ENCODE data around the gene TNK1.
"Not testable (repeated sequence)": the region's sequence is repeated elsewhere in the genome, so short reads cannot be mapped to it uniquely, and the experiment has no call there.

The TNK1 gene

DNA sequence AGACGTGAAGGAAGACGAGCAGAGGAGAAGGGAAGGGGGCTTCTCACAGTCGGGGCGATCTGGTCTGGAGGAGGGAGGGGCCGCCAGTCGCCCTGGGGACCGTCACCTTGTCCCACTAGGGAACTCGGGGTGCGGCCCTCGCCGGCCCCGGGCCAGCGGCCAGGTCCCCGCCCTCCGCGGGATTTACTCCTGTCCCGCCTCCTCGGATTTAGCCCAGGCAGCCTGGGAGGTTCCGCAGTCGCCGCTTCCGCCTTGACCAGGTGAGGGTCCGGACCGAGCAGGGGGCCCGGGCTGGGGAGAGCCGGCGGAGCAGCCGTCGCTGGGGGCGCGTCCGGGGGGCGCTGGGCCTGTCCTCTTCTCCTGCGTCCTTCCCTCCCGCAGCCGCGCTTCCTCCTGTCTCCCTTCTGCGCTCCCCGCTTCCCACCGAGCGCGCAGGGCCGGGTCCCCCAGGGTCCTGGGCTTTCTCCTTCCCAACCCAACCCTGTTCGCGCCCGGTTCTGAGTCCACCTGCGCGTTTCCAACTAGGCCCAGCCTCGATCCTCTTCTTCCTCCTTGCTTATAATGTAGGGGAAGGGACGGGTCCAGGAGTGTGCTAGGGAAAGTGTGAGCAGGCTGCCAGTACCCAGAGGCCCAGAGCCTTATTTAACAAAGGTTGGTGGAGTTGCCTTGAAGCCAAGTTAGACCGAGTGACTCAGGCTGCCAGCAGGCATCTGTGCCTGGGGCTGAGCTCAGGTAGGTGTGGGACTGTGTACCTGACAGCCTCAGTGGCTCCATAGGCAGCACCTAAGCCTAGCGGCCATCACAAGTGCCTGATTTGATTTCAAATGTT is at the start of gene TNK1:
Gene TNK1, plus strand, starts transcription at position 235 of the 829 bp plus-strand sequence. CDS start 1,838 bp downstream, outside the sequence.
- no peak for DNase-seq

DNA sequence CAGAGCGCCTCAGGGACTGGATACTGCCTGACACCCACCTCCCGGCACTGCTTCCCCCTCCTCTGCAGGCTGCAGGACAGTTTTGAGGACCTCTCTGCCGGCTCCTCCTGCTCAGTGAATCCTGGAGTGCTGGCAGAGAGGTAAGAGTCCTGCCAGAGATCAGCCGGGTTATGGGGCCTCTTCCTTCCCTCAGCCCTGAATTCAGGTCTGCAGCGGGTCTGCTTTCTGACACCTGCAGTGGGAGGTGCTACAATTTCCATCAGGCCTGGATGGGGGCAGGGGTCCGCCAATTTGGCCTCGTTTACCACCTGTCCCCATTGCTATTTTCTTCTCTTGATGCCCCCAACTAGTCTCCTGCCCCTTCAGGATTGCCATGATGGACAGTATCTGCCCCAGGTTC is 48.8 kb upstream of the TNK1 start:
- no peak for DNase-seq

DNA sequence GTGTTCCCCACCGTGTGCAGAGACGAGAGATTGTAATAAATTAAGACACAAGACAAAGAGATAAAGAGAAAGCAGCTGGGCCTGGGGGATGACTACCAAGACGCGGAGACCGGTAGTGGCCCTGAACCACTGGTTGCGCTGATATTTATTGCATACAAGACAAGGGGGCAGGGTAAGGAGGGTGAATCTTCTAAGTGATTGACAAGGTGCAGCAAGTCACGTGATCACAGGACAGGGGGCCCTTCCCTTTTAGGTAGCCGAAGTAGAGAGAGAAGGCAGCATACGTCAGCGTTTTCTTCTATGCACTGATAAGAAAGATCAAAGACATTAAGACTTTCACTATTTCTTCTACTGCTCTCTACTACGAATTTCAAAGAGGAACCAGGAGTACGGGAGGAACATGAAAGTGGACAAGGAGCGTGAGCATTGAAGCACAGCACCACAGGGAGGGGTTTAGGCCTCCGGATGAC is 48.3 kb upstream of the TNK1 start:
- DNase-seq, result peak; percentile 64

DNA sequence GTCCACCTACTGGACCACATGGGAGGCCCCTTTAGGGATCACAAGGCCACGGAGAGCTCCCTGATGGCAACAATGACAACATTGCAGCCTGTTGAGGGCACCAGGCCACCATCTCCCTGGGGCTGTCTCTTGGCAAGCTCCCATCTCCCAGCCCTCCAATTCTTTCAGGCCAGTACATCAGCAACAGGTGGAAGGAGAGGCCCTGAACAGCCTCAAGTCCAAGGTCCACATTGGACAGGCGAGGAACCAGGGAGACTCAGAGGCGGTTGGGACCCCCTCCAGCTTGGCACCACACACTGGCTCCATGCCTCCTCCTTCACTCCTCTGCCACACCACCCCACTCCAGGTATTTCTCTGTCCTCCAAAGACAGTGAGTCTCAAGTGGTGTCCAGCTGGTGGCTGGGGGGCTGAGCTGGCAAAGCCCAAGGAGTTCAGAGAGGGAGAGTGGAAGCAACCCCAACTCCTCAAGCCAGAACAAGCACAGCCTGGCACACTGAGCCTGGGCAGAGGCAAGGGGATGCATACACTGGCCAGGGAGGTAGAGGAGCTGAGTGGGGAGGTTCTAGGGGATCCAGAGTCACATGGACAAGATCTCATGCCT is 45.9 kb upstream of the TNK1 start:
- no peak for DNase-seq

DNA sequence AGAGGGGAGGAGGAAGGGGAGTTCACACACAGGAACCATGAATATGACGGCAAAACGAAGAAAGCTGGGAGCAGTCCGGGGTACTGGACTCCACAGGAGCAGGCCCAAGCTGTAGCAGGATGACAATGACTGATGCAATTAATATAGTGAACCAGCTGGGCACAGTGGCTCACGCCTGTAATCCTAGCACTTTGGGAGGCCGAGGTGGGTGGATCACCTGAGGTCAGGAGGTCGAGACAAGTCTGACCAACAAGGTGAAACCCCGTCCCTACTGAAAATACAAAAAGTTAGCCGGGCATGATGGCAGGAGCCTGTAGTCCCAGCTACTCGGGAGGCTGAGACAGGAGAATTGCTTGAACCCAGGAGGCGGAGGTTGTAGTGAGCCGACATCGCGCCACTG is 45.1 kb upstream of the TNK1 start:
- DNase-seq, result not testable (repeated sequence)

- DNase-seq, result peak; percentile 87
These were observed 44.4 kb upstream of the TNK1 start, which contains the start of gene ACAP1 for GRCh38 chr17:7336240-7337175. Gene ACAP1 (plus strand): TSS chr17:7336529. CDS start chr17:7336735, 206 bp downstream.

DNA sequence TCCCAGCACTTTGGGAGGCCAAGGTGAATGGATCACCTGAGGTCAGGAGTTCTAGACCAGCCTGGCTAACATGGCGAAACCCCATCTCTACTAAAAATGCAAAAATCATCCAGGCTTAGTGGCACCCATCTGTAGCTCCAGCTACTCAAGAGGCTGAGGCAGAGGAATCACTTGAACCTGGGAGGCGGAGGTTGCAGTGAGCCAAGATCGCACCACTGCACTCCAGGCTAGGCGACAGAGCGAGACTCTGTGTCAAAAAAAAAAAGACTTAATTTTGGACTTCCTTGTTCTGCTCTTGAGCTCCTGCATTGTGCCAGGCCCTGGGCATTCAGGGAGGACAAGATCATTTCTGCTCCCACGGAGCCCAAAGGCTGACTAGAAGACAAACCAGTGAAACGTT is 43.3 kb upstream of the TNK1 start:
- DNase-seq, result not testable (repeated sequence)

DNA sequence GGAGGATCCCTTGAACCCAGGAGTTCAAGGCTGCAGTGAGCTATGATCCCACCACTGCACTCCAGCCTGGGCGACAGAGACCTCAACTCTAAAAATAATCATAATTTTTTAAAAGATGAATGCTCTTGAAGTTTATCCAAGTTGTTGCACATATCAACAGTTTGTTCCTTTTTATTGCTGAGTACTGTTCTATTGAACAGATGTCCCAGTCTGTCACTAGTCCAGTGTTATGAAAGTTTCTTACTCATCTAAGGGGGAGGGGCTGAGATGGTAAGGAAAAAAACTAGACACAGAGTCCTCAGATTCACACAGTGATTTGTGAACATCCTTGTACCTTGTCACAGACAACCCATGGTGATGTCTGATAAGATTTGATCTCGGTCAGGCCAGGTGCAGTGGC is 40.7 kb upstream of the TNK1 start:
- no peak for DNase-seq

DNA sequence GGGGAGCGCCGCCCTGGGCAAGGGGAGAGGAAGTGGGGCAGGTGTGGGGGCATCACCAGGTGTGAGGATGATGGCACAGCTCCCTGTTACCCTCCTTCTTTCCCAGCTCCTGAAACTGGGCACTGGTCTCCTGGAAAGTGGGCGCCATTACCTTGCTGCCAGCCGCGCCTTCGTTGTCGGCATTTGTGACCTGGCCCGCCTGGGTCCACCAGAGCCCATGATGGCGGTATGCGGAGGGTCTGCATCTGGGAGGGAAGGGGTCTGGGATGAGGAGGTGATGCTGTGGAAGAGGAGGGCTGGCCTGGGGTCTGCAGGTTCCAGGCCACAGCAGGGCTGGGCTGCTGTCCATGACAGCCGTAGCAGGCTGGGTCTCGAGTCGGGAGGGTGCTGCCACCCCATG is 39.0 kb upstream of the TNK1 start:
- DNase-seq, result no peak

DNA sequence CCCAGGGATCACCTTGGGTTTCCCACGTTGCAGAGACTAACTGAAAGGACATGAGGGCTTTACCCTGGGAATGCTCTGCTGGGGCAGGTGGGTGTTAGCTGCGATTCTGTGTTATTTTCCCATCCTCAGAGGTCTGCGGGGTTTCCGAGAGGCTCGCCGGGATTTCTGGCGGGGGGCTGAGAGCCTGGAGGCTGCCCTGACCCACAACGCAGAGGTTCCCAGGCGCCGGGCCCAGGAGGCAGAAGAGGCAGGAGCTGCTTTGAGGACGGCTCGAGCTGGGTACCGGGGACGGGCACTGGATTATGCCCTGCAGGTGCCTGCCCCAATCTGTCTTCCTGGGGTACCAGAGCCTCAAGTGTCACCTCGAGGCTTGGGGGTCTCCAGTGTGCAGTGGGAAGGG is 37.6 kb upstream of the TNK1 start:
- no peak for DNase-seq

GRCh38 chr17:7346761-7347614 is 33.9 kb upstream of the TNK1 start:
- no peak for DNase-seq

- DNase-seq, result no peak
These were observed 33.0 kb upstream of the TNK1 start for GRCh38 chr17:7347630-7348477.

GRCh38 chr17:7348478-7349242 is 32.2 kb upstream of the TNK1 start:
- no peak for DNase-seq

DNA sequence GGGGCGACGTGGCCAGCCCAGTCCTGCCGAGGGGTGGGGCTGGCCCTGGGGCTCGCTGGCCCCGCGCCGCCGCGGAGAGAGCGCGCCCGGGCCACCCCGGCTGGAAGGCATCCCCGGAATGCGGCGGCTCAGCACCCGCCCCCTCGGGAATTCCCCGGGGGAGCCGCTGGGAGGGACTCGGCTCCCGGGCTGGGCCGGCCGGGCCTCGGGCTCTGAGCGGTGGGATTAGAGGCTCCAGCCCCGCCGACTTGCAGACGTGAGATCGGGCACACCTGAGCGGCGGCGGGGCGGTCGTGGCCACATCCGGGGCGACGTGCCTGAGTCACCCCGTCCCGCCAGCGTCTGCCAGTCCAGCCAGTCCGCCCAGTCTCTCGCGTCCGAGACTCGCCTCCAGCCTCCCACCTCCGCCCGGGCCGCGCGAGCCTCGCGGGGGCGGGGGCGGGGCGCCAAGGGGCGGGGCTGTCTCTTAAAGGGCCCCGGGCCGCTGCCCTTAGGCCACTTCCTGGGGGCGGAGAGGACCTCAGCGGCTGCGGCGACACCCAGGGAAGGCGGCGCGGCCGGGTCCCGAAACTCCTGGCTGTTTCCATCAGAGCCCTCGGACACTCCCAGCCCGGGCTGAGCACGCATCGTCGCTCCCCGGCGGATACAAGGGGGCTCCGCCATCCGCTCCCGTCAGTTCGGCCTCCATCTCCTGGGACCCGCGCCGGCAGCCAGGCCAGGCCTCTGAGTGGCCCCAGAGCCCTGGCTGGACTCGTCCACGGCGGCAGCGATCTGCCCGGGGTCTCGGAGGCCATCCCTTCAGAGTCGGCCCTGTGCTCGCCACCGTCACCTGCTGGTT is 29.0 kb upstream of the TNK1 start, which contains the start of gene KCTD11:
Gene KCTD11, plus strand, starts transcription at position 498 of the 838 bp plus-strand sequence.
- DNase-seq, result peak; percentile 85

DNA sequence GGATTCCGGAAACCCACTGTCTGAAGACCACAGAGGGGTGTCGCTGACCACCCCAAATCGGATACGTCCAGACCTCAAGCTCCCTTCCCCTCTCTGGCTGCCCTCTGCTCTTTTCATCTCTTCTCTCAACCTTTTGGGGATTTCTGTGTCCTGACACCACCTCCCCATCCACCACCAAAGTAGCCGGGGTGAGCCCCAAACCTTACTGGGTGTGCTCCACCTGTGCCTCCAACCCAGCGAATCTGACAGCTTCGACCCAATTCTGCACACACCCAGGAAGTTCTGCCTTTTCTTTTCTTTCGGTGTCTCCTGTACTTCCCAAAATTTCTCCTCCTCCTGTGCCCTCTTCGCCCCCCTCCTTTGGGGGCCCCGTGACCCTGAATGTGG is 28.4 kb upstream of the TNK1 start:
- peak; percentile 24 for DNase-seq

DNA sequence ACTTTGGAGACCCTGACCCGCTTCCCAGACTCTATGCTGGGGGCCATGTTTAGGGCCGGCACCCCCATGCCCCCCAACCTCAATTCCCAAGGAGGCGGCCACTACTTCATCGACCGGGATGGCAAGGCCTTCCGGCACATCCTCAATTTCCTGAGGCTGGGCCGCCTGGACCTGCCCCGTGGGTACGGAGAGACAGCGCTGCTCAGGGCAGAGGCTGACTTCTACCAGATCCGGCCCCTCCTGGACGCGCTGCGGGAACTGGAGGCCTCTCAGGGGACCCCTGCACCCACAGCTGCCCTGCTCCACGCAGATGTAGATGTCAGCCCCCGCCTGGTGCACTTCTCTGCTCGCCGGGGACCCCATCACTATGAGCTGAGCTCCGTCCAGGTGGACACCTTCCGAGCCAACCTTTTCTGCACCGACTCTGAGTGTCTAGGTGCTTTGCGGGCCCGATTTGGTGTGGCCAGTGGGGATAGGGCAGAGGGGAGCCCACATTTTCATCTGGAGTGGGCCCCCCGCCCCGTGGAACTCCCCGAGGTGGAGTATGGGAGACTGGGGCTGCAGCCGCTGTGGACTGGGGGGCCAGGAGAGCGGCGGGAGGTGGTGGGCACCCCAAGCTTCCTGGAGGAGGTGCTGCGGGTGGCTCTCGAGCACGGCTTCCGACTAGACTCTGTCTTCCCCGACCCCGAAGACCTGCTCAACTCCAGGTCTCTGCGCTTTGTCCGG is 27.8 kb upstream of the TNK1 start:
- DNase-seq, result no peak

DNA sequence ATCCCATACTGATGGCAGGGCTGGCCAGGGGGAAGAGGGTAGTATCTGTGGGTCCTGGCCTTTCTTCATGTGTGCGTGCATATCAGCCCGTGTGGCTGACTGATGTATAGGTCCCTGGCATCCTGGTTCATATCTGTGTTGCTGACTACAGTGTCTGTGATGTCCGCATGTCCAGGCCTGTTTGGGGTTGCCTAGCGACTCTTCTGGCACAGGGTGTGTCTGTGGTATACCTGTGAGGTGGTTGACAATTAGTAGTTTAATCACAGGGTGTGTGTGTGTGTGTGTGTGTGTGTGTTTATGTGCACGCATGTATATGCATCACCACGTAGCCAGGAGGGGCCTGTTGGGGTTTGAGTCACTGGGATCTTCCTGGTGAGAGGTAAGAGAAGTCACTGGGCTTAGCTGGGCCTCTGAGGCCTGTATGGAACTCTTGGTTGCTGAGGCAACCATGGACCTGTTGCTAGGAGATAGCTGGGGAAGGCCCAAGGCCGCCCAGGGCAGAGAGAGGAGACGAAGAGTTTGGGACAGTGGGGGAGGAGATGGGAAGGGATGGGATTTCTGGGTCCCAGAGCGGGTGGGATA is 26.5 kb upstream of the TNK1 start:
- peak; percentile 34 for DNase-seq

DNA sequence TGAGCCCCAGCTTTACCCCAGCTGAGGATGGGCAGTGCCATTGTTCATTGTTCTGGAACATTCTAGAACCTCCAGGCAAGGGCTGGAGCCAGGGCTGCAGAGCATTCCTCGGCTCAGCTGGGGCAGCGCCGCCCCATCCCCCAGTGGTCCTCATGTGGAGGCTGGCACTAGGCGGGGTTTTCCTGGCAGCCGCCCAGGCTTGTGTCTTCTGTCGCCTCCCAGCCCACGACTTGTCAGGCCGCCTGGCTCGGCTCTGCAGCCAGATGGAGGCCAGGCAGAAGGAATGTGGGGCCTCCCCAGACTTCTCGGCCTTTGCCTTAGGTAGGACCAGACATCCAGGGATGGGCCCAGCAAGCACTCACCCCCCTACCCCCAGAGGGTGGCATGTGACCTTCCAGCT is 25.8 kb upstream of the TNK1 start, which contains the start of gene TMEM95:
Gene TMEM95, plus strand, starts transcription at position 104 of the 400 bp plus-strand sequence. Its CDS starts 49 bp downstream, at position 153.
- DNase-seq, result no peak
